Astrocyte of the hippocampus (primary cell): Measurements from ENCODE around the gene LHX4.

ENCODE experiments used
- DNase-seq: peaks from one replicate; pipeline ENCODE4 v3.0.0; 2011; ENCODE audit warnings: low read depth, low spot score

LHX4 gene

DNA sequence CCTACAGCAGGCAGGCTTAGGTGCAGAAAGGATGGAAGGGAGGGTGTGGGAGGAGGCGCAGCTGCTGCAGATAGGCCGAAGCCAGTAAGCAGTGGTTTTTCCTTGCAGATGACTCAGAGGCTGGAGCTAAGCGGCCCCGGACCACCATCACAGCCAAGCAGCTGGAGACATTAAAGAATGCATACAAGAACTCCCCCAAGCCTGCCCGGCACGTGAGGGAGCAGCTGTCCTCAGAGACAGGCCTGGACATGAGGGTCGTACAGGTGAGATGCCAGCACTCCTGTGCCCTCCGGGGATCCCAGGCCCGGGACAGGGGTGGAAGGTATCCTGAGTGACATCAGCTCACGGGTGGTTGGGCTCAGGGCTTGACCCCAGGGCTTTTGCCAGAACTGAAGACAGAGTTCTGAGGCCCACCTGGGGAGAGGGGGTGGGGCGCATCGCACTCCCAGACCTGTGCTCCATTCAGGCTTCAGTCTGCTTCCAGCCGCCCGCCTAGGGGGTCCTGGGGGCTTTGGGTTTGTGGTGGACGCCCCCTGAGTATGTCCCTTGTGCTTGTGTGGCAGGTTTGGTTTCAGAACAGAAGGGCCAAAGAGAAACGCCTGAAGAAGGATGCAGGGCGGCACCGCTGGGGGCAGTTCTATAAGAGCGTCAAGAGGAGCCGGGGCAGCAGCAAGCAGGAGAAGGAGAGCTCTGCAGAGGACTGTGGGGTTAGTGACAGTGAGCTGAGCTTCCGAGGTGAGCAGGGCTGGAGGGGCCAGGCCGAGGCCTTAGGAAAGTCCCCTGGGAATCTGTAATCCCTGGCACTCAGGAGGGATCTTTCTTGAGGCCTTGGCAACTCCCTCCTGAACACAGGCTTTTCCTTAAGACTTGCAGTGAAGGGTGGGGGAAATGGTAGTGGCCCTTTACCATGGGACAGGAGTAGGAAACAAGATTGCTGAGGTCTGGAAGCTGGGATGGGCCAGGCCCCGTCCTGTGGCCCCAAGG is 41.5 kb downstream of the LHX4 start:
- DNase-seq: peak; percentile 76

- DNase-seq: no peak
Measured at GRCh38 chr1:180272395-180272794, 42.3 kb downstream of the LHX4 start.

DNA sequence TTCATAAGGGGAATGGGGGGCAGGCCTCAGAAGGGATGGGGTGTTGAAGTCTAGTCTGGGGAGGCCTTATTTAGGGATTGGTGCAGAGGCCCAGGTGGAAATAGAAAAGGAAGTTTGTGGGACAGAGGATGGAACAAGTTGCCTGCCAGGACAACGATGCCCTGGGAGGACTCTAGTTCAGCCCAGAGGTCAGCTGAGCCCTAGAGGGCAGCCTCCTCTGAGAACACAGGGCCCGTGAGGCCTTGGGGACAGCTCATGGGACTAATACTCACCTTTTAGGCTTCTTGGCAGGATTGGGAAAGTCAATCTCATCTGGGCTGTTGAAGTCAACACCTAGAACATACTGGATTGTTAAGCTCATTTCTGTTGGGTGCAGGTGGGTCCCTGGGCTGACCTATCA is 43.0 kb downstream of the LHX4 start:
- no peak for DNase-seq

DNA sequence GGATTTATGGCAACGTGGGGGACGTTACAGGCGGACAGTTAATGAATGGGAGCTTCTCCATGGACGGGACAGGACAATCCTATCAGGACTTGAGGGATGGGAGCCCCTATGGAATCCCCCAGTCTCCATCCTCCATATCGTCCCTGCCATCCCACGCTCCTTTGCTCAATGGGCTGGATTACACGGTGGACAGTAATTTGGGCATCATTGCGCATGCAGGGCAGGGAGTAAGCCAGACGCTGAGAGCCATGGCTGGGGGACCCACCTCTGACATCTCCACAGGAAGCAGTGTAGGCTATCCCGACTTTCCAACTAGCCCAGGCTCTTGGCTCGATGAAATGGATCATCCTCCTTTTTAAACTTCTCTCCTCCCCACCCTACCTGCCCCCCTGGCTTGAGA is 44.2 kb downstream of the LHX4 start:
- no peak for DNase-seq

- DNase-seq: no peak
Measured at GRCh38 chr1:180275726-180276125, 45.7 kb downstream of the LHX4 start.

- no peak for DNase-seq
Measured at GRCh38 chr1:180277476-180278193, 47.6 kb downstream of the LHX4 start.

DNA sequence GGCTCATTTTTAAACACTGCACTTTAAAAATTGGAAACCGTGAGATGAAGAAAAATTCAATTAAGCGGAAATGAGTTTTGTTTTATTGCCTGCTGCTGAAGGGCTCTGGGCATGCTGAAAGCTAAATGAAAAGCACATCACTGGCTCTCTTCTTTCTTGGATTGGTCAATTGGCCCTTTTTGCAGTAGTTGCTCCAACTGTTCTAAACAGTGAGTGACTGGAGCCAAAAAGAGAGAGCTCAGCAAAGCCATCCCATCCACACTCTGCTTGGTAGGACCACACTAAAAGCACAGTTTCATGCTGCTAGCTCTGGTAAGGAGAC is 48.1 kb downstream of the LHX4 start:
- no peak for DNase-seq

GRCh38 chr1:180278596-180279395 is 48.7 kb downstream of the LHX4 start:
- DNase-seq: no peak

GRCh38 chr1:180279651-180280050 is 49.6 kb downstream of the LHX4 start:
- no peak for DNase-seq

- DNase-seq: no peak
Measured at GRCh38 chr1:180280617-180281016, 50.6 kb downstream of the LHX4 start.

DNA sequence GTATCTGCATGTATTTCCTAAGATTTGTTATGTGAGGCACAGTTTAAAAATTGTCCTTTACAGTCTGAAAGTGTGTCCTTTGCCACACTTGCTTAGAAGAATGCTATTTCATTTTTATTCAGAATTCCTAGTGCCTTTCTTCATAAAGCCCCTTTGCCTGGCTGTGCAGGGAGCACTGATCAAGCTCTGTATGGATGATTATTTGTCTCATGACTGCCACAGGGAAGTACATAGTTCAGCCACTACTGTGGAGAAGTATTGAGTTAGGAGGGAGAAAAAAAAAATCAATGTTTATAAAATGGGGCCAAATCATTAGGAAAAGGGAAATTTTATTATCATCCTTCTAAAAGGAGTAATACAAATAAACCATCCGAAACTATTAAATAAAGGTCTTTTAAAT is 51.4 kb downstream of the LHX4 start:
- DNase-seq: no peak

- DNase-seq: no peak
Measured at GRCh38 chr1:180282401-180283044, 52.5 kb downstream of the LHX4 start.

- no peak for DNase-seq
Measured at GRCh38 chr1:180283098-180283497, 53.0 kb downstream of the LHX4 start.

DNA sequence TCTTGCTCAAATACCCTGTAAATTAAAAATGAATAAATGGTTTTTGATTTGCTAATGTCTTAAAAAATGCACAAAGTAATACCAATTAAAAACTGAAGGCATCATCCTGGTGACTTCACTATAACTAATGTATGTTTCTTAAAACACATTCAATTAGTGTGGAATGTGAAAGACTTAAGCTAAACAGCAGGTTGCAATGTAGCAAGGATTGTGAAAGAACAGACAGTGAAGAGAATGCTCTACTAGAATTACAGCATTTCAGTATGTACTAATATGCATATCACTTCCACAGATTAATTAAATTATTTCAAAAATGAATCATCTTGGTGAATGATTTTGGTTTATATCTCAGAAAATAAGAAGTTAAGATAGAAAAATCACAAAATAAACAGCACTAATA is 56.4 kb downstream of the LHX4 start:
- DNase-seq: no peak

- DNase-seq: peak; percentile 37
Measured at GRCh38 chr1:180287988-180288705, 58.1 kb downstream of the LHX4 start.

GRCh38 chr1:180288940-180289339 is 58.9 kb downstream of the LHX4 start:
- no peak for DNase-seq

GRCh38 chr1:180290265-180291001 is 60.4 kb downstream of the LHX4 start:
- no peak for DNase-seq

GRCh38 chr1:180291004-180291403 is 60.9 kb downstream of the LHX4 start:
- peak; percentile 20 for DNase-seq

GRCh38 chr1:180294711-180295110 is 64.6 kb downstream of the LHX4 start:
- no peak for DNase-seq

DNA sequence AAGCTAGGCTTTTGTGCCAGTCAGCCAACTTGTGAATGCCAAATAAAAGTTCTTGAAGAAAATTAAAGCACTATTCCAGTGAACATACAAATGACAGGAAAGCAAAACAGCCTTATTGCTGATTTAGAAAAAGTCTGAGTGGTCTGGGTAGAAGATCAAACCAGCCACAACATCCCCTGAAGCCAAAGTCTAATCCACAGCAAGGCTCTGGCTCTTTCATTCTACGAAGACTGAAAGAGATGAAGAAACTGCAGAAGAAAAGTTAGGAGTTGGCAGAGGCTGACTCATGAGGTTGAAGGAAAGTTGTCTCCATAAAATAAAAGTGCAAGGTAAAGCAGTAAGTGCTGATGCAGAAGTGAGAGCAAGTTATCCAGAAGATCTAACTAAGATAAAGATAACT is 65.9 kb downstream of the LHX4 start:
- DNase-seq: no peak
